BLaER1 (cell line): ENCODE results near the gene C14orf93.
A peak's percentile ranks its signal among the peaks of the same experiment; 100 is the strongest.
"Not testable (repeated sequence)": the region's sequence is repeated elsewhere in the genome, so short reads cannot be mapped to it uniquely, and the experiment has no call there.

Source experiments
- H3K27ac ChIP-seq: shearing (Covaris generic); formaldehyde crosslinking; 2 replicates; pipeline ENCODE4 v1.8.1; 2022
- H3K27me3 ChIP-seq: shearing (Covaris generic); formaldehyde crosslinking; 2 replicates; pipeline ENCODE4 v1.8.1; 2022
- H3K36me3 ChIP-seq: shearing (Covaris generic); formaldehyde crosslinking; 2 replicates; pipeline ENCODE4 v1.8.1; 2022
- H3K4me1 ChIP-seq: shearing (Covaris generic); formaldehyde crosslinking; 2 replicates; pipeline ENCODE4 v1.8.1; 2022
- H3K4me2 ChIP-seq: shearing (Covaris generic); formaldehyde crosslinking; 2 replicates; pipeline ENCODE4 v1.8.1; 2022
- H3K4me3 ChIP-seq: shearing (Covaris generic); formaldehyde crosslinking; 2 replicates; pipeline ENCODE4 v1.8.1; 2022
- H3K9ac ChIP-seq: shearing (Covaris generic); formaldehyde crosslinking; 2 replicates; pipeline ENCODE4 v1.8.1; 2022
- H3K9me3 ChIP-seq: shearing (Covaris generic); formaldehyde crosslinking; 2 replicates; pipeline ENCODE4 v1.8.1; 2022
- H4K20me1 ChIP-seq: shearing (Covaris generic); formaldehyde crosslinking; 2 replicates; pipeline ENCODE4 v1.8.1; 2022
- Cebpa-rat ChIP-seq: shearing (Covaris generic); IDR thresholded peaks from 2 replicates; pipeline ENCODE4 v1.8.1; 2022

The C14orf93 gene

DNA sequence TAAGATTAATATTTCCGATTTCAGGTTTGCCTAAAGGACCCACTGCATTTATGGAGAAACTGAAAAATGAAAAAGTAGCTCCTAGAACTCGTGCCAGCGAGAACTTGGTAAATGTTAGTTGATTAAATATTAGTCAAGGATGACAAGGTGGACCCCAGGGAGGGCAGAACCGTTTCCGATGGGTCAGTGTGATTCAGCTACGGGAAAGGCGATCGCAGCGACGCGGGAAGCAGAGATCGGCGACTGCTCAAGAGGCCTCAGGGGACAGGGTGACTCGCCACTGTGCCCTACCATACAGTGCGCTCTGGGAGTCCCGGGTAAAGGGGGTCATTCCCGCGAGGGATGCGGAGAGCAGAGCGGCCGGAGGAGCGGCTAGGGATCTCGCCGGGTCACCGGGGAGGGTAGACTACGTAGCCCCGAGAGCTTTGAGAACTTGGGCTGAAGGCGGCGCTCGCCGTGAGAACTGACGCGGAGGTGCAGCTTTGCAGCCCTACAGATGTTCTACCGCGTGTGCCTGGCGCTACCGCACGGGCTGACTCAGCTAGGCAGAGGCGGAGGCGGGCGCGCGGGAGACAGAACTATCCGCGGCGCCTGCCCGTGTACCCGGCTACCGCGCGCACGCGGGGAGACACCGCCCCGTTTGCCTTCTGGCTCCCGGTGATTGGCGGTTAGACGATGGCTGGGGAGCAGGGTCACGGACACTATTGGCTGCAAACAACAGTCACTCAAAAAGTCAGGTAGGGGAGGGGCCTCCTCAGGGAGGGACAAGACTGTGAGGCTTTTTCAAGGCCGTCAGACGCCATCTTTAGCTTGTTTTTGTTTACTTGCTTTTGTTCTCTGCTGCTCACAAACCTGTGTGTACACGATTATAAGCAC, 3.2 kb downstream of the C14orf93 start:
- Histone ChIP-seq H3K4me3 (peak overlapping the region; percentile 75), H3K4me2 (peak overlapping the region; percentile 87), H3K36me3 (no peaks in the 10 kb centered on the region), H3K27ac (peak overlapping the region; percentile 95), H3K9ac (peak overlapping the region; percentile 93), H3K4me1 (peaks cover 42% of the 10 kb centered on the region), H4K20me1 (no peaks in the 10 kb centered on the region), H3K27me3 (no peaks in the 10 kb centered on the region), H3K9me3 (no peaks in the 10 kb centered on the region)
- no peak for TF ChIP-seq Cebpa-rat

DNA sequence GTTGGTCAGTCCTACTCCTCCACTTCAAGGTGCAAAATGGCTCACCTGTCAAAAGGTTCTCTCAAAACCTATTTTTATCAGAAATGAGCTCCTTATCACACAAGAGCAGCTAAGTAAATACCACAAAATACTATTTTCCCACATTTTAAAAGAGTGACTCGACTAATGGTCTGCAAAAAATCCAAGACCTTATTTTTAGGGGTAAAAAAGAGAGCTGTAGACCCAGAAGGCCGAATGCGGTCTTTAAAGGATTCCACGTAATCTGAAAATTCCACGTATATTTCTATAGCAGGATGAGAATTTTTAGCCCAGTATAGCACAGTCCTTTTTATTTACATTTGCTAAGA, 3.8 kb downstream of the C14orf93 start:
- no peak for TF ChIP-seq Cebpa-rat
- peak overlapping the region; percentile 95 for H3K27ac ChIP-seq
- no peaks in the 10 kb centered on the region for H4K20me1 ChIP-seq
- H3K4me1 ChIP-seq, result peaks cover 42% of the 10 kb centered on the region
- H3K4me2 ChIP-seq, result peak overlapping the region; percentile 87
- no peaks in the 10 kb centered on the region for H3K36me3 ChIP-seq
- no peaks in the 10 kb centered on the region for H3K27me3 ChIP-seq
- H3K9ac ChIP-seq, result peak overlapping the region; percentile 93
- H3K4me3 ChIP-seq, result peak overlapping the region; percentile 75
- H3K9me3 ChIP-seq, result no peaks in the 10 kb centered on the region

DNA sequence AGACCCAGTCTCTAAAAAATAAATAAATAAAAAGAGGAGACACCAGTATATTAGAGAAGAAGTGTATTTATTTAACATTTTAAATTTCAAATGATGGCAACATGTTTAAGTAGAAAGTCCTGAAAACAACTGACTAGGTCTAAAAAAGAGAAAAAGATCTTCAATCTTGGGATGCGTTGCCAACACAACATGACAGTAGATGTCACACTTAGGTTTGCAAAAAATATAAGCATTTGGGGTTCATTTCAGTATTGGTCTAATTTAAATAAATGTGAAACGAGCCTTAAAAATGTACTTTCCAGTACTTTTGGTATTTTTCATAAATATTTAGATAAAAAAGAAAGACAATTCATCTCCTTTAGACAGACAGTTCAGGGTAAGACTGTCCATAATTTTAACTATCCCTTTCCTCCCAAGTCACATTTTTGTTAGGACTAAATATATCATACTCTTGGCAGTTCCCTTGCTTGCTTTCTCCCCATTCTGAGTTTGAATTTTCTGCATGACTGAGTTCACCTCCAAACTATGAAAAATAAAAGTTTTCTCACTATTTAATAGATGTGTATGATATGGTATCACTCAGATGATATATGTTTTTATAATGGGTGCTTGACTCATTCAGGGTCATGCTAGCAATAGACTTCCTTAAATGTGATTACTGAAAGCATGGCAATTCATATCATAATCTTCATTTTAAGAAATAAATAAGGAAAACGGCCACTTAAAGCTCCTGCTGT, 4.3 kb downstream of the C14orf93 start:
- Histone ChIP-seq H3K4me2 (peak overlapping the region; percentile 87), H3K27me3 (no peaks in the 10 kb centered on the region), H3K27ac (no peak overlapping the region; the same call in 1 of the 2 replicates), H3K4me3 (peak overlapping the region; percentile 75; the same call in 1 of the 2 replicates), H3K36me3 (no peaks in the 10 kb centered on the region), H4K20me1 (no peaks in the 10 kb centered on the region), H3K4me1 (peaks cover 42% of the 10 kb centered on the region), H3K9me3 (no peaks in the 10 kb centered on the region), H3K9ac (peak overlapping the region; percentile 93; the same call in 1 of the 2 replicates)
- TF ChIP-seq Cebpa-rat, result no peak

DNA sequence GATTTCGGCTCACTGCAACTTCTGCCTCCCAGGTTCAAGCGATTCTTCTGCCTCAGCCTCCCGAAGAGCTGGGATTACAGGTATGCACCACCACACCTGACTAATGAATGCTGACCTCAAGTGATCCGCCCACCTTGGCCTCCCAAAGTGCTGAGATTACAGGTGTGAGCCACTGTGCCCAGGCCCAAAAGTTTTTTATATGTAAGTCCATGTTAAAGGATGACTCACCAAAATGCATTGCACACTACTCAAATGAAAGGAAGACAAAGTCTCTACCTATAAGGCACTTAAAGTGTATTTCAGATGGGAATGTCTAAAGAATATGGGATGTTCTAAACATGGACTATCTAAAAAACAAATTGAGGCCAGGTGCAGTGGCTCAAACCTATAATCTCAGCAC, 5.7 kb downstream of the C14orf93 start:
- H3K4me1 ChIP-seq, result peaks cover 35% of the 10 kb centered on the region
- H3K27ac ChIP-seq, H3K4me3 ChIP-seq, H4K20me1 ChIP-seq, H3K36me3 ChIP-seq, H3K9me3 ChIP-seq, H3K27me3 ChIP-seq, H3K9ac ChIP-seq, H3K4me2 ChIP-seq: not testable (repeated sequence)

DNA sequence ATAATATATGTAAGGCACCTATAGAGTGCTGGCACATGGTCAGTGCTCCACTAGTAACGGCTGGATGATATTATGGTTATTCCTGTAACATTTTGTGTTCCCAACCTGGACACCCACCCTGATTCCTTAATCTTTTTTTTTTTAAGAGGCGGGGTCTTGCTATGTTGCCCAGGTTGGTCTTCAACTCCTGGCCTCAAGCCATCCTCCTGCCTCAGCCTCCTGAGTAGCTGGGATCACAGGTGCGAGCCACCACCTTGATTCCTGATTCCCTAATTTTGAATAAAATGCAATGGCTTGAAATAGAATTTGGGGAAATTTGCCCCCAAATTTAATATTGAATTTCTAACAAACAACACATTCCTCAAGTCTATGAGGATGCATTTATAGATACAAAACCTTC, 7.4 kb downstream of the C14orf93 start:
- H3K9ac ChIP-seq, result no peak overlapping the region
- no peak overlapping the region for H3K4me3 ChIP-seq
- H3K4me2 ChIP-seq, result no peak overlapping the region
- peaks cover 18% of the 10 kb centered on the region for H3K4me1 ChIP-seq
- no peaks in the 10 kb centered on the region for H3K27me3 ChIP-seq
- H4K20me1 ChIP-seq, result no peaks in the 10 kb centered on the region
- no peak for TF ChIP-seq Cebpa-rat
- H3K9me3 ChIP-seq, result no peaks in the 10 kb centered on the region
- no peak overlapping the region for H3K27ac ChIP-seq
- peaks cover 12% of the 10 kb centered on the region; the same call in 1 of the 2 replicates for H3K36me3 ChIP-seq

DNA sequence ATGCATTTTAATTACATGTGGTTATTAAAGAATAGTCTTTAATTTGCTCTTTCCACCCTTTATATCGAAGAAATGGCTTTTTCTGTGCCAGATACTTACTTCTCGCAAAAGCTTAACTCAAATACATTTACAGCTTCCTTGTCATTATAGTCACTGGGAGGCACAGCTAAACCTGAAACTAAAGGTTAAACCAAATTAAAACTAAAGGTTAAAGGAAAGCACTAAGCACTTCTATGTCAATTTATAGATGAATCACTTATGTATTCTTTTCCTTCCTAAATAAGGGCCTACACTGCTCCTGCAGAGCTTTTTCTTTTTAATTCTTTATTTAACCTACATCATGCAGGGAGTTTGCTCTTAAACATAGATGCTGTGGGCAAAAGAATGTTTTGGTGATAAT, 9.1 kb downstream of the C14orf93 start:
- Histone ChIP-seq H3K4me1 (peaks cover 8% of the 10 kb centered on the region), H3K9me3 (no peaks in the 10 kb centered on the region), H3K27me3 (no peaks in the 10 kb centered on the region), H3K4me2 (no peak overlapping the region), H4K20me1 (no peaks in the 10 kb centered on the region), H3K36me3 (peaks cover 12% of the 10 kb centered on the region; the same call in 1 of the 2 replicates), H3K4me3 (no peak overlapping the region), H3K9ac (no peak overlapping the region), H3K27ac (no peak overlapping the region)
- TF ChIP-seq Cebpa-rat, result no peak

DNA sequence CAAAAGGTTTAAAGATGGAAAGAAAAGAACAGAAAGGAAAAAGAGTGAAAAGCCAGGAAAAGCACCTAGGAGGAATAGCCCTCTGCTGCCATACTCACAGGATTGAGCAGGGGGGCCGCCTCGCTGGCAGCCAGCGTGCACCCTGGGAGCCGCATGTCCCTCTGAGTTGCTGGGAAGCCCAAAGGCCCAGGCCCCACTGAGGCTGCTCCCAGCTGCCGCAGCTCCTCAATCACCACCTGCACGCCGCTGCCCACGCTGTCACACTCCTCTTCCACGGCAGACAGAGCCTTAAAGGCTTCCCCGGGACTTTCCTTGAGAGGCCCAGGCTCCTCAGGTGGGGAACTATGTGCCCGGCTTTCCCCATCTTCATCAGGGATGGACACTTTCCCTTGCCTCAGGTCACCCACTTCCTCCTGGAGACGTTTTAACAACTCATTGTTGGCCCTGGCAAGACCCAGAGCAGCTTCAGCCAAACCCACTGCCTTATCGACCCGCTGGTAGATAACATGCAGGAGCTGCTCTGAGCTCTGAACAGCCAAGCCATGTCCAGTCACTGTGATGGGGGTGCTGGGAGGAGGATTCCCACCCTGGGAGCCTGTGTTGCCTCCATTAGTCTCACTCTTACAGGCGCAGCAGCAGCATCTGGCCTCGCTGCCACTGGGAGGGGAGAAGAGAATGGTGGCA, 11.5 kb downstream of the C14orf93 start:
- Histone ChIP-seq H3K4me2 (no peak overlapping the region), H3K27me3 (no peaks in the 10 kb centered on the region), H3K4me3 (no peak overlapping the region), H3K4me1 (peaks cover 18% of the 10 kb centered on the region), H3K9ac (0 out of 2 replicates have a peak overlapping the region, but pooled peaks have one; percentile 10), H4K20me1 (no peaks in the 10 kb centered on the region), H3K27ac (no peak overlapping the region), H3K9me3 (no peaks in the 10 kb centered on the region), H3K36me3 (peaks cover 20% of the 10 kb centered on the region; the same call in 1 of the 2 replicates)
- TF ChIP-seq Cebpa-rat, result no peak

DNA sequence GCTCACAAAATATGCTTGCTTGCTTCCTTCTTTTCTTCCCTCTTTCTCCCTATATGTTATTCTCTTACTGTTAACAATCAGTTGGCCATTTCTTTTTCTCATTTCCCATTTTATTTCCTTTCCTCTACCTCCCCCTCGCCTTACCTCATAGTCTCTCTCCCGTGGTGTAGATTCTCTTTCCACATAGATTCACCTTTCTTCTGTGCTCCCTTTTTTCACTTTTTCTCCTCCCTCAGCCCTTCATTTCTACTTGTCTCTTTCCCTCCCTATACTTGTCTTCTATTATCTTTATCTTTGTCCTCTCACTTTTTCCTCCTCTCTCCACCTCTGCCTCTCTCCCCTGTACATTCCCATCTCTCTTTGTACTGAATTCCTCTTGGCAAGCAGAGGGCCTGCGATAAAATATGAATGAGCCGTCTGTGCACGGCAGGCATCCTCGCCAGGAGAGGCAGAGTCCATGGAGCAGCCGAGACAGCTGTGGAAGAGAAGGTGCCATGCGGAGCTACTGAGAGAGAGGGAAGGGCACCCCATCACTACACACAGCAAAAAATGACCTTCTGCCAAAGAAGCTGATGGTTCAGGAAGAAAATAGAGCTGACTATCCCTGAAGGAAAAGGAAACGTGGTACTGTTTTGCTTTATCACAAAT, 12.1 kb downstream of the C14orf93 start:
- H3K36me3 ChIP-seq, result peaks cover 20% of the 10 kb centered on the region; the same call in 1 of the 2 replicates
- no peak overlapping the region for H3K4me2 ChIP-seq
- H3K4me3 ChIP-seq, result no peak overlapping the region
- no peak overlapping the region for H3K27ac ChIP-seq
- no peaks in the 10 kb centered on the region for H3K27me3 ChIP-seq
- H3K4me1 ChIP-seq, result peaks cover 25% of the 10 kb centered on the region
- no peaks in the 10 kb centered on the region for H3K9me3 ChIP-seq
- no peak for TF ChIP-seq Cebpa-rat
- 0 out of 2 replicates have a peak overlapping the region, but pooled peaks have one; percentile 10 for H3K9ac ChIP-seq
- no peaks in the 10 kb centered on the region for H4K20me1 ChIP-seq
